NCI-H748 treated with DMSO at 0.1 percent for 48 hours (cell line): ENCODE data around the gene FGF12.
"Not testable (repeated sequence)": the region's sequence is repeated elsewhere in the genome, so short reads cannot be mapped to it uniquely, and the experiment has no call there.

Experiments
- DNase-seq: peaks from one replicate; lab custom pipeline; 2025; lab: John Stamatoyannopoulos, UW

FGF12 gene

DNA sequence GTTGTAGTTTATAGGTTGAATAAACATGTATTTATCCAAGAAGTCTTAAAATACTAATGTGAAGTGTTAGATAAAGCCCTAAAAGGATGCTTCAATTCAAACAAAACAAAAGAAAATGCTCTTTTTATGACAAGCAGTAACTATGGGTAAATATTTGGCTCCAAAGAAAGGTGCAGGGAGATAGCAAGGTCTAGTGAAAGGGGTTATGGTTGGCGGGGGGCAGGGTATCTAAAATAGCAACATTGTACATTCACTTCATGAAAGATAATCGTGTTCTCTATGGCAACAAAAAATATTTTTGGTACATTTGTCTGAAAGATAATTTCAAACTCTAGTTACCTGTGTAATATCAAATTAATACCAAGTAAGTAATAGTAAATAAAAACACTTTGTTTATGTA, 149.5 kb downstream of the FGF12 start:
- DNase-seq: no peak

GRCh38 chr3:192577271-192577670, 150.1 kb downstream of the FGF12 start:
- DNase-seq: no peak

DNA sequence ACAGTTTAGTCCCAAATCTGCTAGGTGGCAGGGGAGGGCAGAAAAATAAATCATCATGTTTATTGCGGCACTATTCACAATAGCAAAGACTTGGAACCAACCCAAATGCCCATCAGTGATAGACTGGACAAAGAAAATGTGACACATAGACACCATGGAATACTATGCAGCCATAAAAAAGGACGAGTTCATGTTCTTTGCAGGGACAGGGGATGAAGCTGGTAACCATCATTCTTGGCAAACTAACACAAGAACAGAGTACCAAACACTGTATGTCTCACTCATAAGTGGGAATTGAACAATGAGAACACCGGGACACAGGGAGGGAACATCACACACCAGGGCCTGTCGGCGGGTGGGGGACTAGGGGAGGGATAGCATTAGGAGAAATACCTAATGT, 150.6 kb downstream of the FGF12 start:
- DNase-seq: not testable (repeated sequence)

- DNase-seq: no peak
Measured at GRCh38 chr3:192575879-192576506, 151.3 kb downstream of the FGF12 start.

- DNase-seq: no peak
Measured at GRCh38 chr3:192573240-192573639, 154.1 kb downstream of the FGF12 start.

GRCh38 chr3:192570821-192571791, 156.2 kb downstream of the FGF12 start:
- DNase-seq: peak; percentile 70

DNA sequence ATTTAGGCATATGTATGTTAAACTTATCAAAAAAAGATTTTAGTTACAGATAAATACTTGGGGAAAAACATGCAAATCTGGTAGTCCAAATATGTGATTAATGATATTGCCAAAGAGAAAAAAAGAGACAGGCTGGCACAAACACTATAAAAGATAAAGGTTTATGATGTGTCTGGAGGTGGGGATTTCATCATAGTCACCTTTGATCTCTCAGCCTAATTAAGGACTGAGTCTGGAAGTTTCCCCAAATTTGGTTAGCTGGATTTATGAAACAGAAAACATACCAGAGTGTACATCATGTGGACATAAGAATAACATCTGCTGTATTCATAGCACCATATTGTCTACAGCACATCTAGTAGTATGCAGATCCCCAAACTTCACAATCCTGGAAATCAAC, 157.0 kb downstream of the FGF12 start:
- no peak for DNase-seq

DNA sequence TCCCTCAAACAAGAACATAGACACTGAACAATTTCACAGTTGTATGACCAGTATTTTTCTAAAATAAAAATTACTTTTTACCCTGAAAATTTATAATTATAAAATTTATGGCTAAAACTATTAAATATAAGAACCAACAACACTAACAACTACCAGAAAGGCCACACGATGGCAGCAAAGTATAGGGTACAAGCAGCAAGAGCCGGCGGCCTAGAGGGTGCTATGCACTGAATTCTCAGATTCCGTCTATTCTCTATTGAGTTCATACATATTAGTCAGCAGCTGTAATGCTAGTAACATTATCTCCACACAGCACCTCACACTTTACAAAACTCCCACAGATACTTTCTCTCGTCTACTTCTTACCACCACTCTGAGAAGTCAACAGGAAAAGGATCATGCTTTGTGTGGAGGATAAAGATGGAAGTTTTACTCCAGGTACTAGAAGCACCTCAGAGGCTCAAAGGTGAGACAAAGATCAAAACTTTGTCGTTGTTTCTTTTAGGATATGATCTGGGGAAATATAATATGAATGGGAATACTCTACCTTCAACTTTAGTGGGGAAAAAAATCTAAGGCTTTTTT, 160.5 kb downstream of the FGF12 start:
- DNase-seq: peak; percentile 39

DNA sequence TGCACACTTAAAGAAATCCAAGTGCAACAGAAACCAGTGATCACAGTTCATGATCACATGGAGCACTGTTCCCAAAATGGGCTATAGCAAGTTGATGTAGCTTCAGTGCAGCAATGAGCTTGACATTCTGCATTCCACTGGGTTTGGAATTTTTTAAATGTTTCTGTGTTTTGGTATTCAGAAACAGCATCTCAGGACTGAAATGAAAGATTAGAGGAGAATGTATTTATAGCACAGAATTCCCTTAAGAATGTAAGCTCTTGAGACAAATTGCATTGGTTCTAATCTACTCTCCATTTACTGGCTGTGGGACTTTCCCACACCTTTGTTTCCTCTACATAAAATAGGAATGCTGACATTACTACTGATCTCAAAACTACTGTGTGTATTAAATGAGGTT, 162.7 kb downstream of the FGF12 start:
- no peak for DNase-seq

- DNase-seq: no peak
Measured at GRCh38 chr3:192563417-192563816, 163.9 kb downstream of the FGF12 start.

GRCh38 chr3:192553707-192554106, 173.6 kb downstream of the FGF12 start:
- no peak for DNase-seq

GRCh38 chr3:192550356-192550755, 177.0 kb downstream of the FGF12 start:
- no peak for DNase-seq

DNA sequence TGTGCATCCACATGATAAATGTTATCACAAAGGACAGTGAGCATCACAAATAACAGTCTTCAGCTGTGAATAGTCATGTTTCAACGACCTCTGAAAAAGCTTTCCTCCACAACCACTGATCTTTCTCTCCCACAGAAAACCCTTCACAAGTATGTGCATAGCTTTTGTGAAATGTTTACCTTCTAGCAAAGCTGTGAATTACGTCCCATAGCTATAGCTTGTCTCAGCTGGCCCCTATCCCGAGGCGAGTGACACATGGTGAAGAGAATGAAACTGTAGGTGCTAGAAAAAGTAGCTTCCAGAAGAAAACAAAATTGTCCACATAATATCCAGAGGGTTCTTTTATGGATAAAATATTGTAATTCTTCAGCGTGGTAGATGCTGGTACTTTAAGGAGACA, 182.0 kb downstream of the FGF12 start:
- DNase-seq: no peak

DNA sequence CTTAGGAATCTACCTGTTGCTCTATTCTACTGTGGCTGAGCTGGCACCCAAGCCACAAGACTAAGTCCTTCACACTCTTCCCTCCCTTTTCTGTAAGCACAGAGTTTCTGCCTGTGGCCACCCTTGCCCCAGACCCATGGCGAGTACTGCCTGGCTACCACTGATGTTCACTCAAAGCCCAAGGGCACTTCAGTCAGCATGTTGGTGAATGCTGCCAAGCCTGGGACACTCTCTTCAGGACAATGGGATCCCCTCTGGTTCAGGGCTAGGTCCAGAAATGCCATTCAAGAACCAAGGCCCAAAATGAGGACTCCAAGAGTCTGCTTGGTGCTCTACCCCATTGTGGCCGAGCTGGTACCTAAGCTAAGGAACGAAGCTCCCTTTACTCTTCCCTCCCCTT, 184.2 kb downstream of the FGF12 start:
- DNase-seq: no peak

DNA sequence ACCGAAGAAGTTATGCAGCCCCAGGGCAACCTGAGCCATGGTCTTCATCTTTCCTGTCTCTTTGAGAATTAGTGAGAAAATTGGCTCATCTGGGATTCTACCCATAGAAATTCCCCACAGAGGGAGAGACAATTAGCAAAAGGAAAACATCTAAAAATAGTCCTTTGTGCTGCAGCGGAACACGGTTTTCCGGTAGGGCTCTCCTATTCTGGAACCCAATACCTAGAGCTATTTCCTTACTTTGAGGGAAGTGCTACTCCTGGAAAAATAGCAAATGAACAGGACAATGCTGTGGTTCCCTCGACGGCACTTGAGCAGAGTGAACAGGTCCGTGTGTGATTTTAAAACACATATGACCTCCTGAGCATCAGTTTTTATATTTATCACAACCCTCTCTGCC, 210.5 kb downstream of the FGF12 start:
- no peak for DNase-seq

- DNase-seq: no peak
Measured at GRCh38 chr3:192515664-192516045, 211.7 kb downstream of the FGF12 start.

DNA sequence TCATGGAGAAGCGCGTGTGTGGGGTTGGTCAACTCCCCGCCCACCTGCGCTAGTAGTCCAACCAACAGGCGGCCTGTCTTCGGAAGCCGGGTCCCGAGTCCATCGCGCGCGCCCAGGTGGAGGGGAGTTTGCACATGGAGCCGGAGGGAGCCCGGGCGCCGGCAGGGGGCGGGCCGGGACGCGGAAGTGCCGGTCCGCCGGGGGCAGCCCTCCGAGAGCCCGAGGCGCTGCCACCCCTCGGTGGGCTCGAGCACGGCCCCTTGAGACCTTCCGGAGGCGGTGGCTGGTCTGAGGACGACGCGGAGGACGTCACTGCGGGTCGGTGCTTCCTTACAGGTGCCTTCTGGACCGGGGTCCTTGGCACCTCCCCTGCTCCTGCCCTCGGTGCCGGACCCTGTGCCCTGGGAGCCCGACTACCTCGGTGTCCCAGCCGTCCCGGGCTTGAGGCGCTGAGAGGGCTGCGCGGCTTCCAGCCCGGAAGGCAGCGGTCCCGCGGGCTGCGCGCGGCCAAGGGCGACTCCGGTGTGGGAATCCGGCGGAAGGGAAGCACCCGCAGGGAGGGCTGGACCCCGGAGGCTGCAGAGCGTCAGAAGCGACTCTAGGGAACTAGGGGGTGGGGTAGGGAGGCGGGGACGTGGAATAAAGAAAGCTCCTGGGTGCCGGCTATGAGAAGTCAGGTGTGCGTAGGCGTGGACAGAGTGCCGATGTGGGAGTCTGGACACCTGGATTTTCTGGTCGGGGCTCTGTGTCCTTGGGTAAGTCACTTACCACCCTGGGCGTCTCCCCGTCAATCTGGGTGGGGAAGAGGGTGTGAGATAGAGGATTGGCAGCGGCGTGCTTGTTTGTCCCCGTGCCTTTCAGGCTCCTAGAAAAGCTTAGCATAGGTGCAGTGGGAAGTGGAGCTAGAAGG, 212.3 kb downstream of the FGF12 start:
- peak; percentile 35 for DNase-seq

- peak; percentile 34 for DNase-seq
Measured at GRCh38 chr3:192514081-192514753, 213.1 kb downstream of the FGF12 start.

GRCh38 chr3:192505731-192506130, 221.6 kb downstream of the FGF12 start:
- DNase-seq: no peak

DNA sequence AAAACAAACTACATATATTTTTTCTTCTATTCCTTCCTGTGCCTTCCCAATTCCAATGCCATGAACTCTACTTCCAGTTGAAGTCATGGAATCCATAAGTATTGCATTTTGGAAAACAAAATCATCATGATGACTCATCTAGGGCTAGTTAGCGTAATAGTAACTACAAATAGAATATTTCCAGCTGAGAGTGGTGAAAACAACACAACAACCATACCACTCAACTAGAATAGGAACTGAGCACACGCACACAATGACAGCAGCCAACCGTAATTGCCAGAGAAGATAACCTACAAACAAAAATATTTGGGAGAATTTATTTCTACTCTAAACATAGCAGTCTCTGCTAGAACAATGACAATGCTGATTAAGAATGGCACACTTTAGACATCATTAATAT, 225.9 kb downstream of the FGF12 start:
- DNase-seq: no peak

- no peak for DNase-seq
Measured at GRCh38 chr3:192496905-192497587, 230.3 kb downstream of the FGF12 start.
